Liver (tissue), 3 donors: ENCODE data around the gene ARHGAP8.
"Not testable (repeated sequence)": the region's sequence is repeated elsewhere in the genome, so short reads cannot be mapped to it uniquely, and the experiment has no call there.

Experiments used
- EGR1 ChIP-seq, 2 donors: IDR thresholded peaks; 2 replicates each; pipeline ENCODE4 v1.6.1; 2016 to 2018; ENCODE audit warnings: antibody characterized with exemption in 2 of 2, low read depth in 2 of 2
- FOXA1 ChIP-seq: IDR thresholded peaks from 2 replicates; pipeline ENCODE4 v1.6.1; 2016; ENCODE audit warnings: antibody characterized with exemption
- GABPA ChIP-seq, 2 donors: IDR thresholded peaks in 1 of 2; conservative IDR thresholded peaks in 1 of 2; 2 replicates each; pipeline ENCODE4 v1.6.1; 2016; ENCODE audit warnings: antibody characterized with exemption in 2 of 2, mild to moderate bottlenecking in 1 of 2, moderate library complexity in 1 of 2
- JUND ChIP-seq, 2 donors: IDR thresholded peaks; 2 replicates each; pipeline ENCODE4 v1.6.1; 2016; ENCODE audit warnings: antibody characterized with exemption in 2 of 2
- NR2F2 ChIP-seq: IDR thresholded peaks from 2 replicates; pipeline ENCODE4 v1.6.1; 2016; ENCODE audit warnings: antibody characterized with exemption
- RAD21 ChIP-seq, 2 donors: IDR thresholded peaks; 2 replicates each; pipeline ENCODE4 v1.6.1; 2016; ENCODE audit warnings: antibody characterized with exemption in 2 of 2, mild to moderate bottlenecking in 2 of 2
- RXRA ChIP-seq, 2 donors: IDR thresholded peaks; 2 replicates each; pipeline ENCODE4 v1.6.1; 2017 to 2018; ENCODE audit warnings: antibody characterized with exemption in 2 of 2, mild to moderate bottlenecking in 1 of 2
- SP1 ChIP-seq: IDR thresholded peaks from 2 replicates; pipeline ENCODE4 v1.6.1; 2018; ENCODE audit warnings: antibody characterized with exemption, mild to moderate bottlenecking
- TAF1 ChIP-seq: conservative IDR thresholded peaks from 2 replicates; pipeline ENCODE4 v1.6.1; 2016; ENCODE audit warnings: antibody characterized with exemption, mild to moderate bottlenecking
- YY1 ChIP-seq: IDR thresholded peaks from 2 replicates; pipeline ENCODE4 v1.6.1; 2016; ENCODE audit warnings: antibody characterized with exemption, mild to moderate bottlenecking
- ZBTB33 ChIP-seq: IDR thresholded peaks from 2 replicates; pipeline ENCODE4 v1.6.1; 2016; ENCODE audit warnings: antibody characterized with exemption
- TF ChIP-seq, protein P1 (sequence below): fragments of 150-350 bp; IDR thresholded peaks from 2 replicates; pipeline ENCODE4 v1.5.1; 2017; ENCODE audit warnings: improper control_type of control experiment, low read depth, low read length; ENCODE audit not compliant: missing input control
- TF ChIP-seq, protein P2 (sequence below): IDR thresholded peaks from 2 replicates; pipeline ENCODE4 v1.6.1; 2016; ENCODE audit warnings: antibody characterized with exemption
- TF ChIP-seq, protein P3 (sequence below): IDR thresholded peaks from 2 replicates; pipeline ENCODE4 v1.6.1; 2016; ENCODE audit warnings: antibody characterized with exemption, mild to moderate bottlenecking
- donor health status: healthy.
- donor health status: healthy.

GRCh38 chr22:44903164-44903563 is 150.8 kb downstream of the ARHGAP8 start:
- TF ChIP-seq, protein P1, sequence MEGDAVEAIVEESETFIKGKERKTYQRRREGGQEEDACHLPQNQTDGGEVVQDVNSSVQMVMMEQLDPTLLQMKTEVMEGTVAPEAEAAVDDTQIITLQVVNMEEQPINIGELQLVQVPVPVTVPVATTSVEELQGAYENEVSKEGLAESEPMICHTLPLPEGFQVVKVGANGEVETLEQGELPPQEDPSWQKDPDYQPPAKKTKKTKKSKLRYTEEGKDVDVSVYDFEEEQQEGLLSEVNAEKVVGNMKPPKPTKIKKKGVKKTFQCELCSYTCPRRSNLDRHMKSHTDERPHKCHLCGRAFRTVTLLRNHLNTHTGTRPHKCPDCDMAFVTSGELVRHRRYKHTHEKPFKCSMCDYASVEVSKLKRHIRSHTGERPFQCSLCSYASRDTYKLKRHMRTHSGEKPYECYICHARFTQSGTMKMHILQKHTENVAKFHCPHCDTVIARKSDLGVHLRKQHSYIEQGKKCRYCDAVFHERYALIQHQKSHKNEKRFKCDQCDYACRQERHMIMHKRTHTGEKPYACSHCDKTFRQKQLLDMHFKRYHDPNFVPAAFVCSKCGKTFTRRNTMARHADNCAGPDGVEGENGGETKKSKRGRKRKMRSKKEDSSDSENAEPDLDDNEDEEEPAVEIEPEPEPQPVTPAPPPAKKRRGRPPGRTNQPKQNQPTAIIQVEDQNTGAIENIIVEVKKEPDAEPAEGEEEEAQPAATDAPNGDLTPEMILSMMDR: not testable (repeated sequence)
- not testable (repeated sequence) for TF ChIP-seq FOXA1; TAF1; RXRA (IDR thresholded peaks at IDR 0.05); NR2F2; RAD21 (IDR thresholded peaks at IDR 0.05); ZBTB33; YY1; GABPA (IDR thresholded peaks at IDR 0.05 in 1 of 2, conservative IDR thresholded peaks at IDR 0.05 in 1 of 2); EGR1 (IDR thresholded peaks at IDR 0.05; ENCODE audit: low read depth in 2 of 2); SP1; JUND (IDR thresholded peaks at IDR 0.05)
- TF ChIP-seq, protein P2, sequence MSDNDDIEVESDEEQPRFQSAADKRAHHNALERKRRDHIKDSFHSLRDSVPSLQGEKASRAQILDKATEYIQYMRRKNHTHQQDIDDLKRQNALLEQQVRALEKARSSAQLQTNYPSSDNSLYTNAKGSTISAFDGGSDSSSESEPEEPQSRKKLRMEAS: not testable (repeated sequence)
- TF ChIP-seq, protein P3, sequence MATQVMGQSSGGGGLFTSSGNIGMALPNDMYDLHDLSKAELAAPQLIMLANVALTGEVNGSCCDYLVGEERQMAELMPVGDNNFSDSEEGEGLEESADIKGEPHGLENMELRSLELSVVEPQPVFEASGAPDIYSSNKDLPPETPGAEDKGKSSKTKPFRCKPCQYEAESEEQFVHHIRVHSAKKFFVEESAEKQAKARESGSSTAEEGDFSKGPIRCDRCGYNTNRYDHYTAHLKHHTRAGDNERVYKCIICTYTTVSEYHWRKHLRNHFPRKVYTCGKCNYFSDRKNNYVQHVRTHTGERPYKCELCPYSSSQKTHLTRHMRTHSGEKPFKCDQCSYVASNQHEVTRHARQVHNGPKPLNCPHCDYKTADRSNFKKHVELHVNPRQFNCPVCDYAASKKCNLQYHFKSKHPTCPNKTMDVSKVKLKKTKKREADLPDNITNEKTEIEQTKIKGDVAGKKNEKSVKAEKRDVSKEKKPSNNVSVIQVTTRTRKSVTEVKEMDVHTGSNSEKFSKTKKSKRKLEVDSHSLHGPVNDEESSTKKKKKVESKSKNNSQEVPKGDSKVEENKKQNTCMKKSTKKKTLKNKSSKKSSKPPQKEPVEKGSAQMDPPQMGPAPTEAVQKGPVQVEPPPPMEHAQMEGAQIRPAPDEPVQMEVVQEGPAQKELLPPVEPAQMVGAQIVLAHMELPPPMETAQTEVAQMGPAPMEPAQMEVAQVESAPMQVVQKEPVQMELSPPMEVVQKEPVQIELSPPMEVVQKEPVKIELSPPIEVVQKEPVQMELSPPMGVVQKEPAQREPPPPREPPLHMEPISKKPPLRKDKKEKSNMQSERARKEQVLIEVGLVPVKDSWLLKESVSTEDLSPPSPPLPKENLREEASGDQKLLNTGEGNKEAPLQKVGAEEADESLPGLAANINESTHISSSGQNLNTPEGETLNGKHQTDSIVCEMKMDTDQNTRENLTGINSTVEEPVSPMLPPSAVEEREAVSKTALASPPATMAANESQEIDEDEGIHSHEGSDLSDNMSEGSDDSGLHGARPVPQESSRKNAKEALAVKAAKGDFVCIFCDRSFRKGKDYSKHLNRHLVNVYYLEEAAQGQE: not testable (repeated sequence)
